BE2C (cell line): Measurements from ENCODE around the gene EPB41.
"Not testable (repeated sequence)": the region's sequence is repeated elsewhere in the genome, so short reads cannot be mapped to it uniquely, and the experiment has no call there.

Experiments used
- DNase-seq: peaks from one replicate; pipeline ENCODE4 v3.0.0-alpha.2; 2020
- H3K27me3 ChIP-seq: fragments of 250-450 bp; sonication (Bioruptor Pico); 2 replicates; pipeline ENCODE4 v1.5.1; 2020; ENCODE audit warnings: mild to moderate bottlenecking
- H3K36me3 ChIP-seq: fragments of 250-450 bp; sonication (Bioruptor Pico); 2 replicates; pipeline ENCODE4 v1.5.1; 2020; ENCODE audit warnings: mild to moderate bottlenecking
- H3K4me1 ChIP-seq: fragments of 250-450 bp; sonication (Bioruptor Pico); 2 replicates; pipeline ENCODE4 v1.5.1; 2020
- H3K4me3 ChIP-seq: 2 replicates; pipeline ENCODE4 v1.5.1; 2011; ENCODE audit warnings: low read depth, low read length
- H3K9me3 ChIP-seq: fragments of 250-450 bp; sonication (Bioruptor Pico); 2 replicates; pipeline ENCODE4 v1.5.1; 2020
- TF ChIP-seq, protein P1 (sequence below): IDR thresholded peaks from 2 replicates; pipeline ENCODE4 v1.5.1; 2012; ENCODE audit warnings: mild to moderate bottlenecking, low read depth, low read length

Gene EPB41

GRCh38 chr1:29125237-29125641 lies 210.9 kb downstream of the EPB41 start:
- H3K9me3 ChIP-seq, result no peaks in the 10 kb centered on the region
- H3K36me3 ChIP-seq, result no peaks in the 10 kb centered on the region
- no peak overlapping the region for H3K4me3 ChIP-seq
- H3K27me3 ChIP-seq, result peaks cover 24% of the 10 kb centered on the region
- H3K4me1 ChIP-seq, result no peaks in the 10 kb centered on the region
- DNase-seq, result no peak
- TF ChIP-seq, protein P1, sequence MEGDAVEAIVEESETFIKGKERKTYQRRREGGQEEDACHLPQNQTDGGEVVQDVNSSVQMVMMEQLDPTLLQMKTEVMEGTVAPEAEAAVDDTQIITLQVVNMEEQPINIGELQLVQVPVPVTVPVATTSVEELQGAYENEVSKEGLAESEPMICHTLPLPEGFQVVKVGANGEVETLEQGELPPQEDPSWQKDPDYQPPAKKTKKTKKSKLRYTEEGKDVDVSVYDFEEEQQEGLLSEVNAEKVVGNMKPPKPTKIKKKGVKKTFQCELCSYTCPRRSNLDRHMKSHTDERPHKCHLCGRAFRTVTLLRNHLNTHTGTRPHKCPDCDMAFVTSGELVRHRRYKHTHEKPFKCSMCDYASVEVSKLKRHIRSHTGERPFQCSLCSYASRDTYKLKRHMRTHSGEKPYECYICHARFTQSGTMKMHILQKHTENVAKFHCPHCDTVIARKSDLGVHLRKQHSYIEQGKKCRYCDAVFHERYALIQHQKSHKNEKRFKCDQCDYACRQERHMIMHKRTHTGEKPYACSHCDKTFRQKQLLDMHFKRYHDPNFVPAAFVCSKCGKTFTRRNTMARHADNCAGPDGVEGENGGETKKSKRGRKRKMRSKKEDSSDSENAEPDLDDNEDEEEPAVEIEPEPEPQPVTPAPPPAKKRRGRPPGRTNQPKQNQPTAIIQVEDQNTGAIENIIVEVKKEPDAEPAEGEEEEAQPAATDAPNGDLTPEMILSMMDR, result no peak

DNA sequence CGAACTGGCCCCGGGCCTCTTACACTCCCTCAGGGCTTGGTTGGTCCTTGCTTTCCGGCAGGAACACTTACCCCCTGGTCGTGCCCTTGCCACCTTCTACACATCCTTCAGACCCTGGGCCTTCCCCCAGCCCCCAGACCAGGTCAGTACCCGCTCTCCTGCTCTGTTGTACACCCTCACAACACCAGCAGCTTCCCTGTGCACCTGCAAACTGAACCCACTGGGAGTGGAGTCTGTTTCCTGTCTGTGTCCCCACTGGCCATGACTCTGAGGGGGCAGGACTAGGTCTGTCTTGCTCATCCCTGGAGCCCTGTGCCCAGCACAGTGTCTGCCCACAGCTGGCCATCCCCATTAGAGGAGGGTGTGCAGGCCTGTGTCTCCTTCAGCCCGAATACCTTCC lies 211.4 kb downstream of the EPB41 start:
- TF ChIP-seq, protein P1, result no peak
- H3K9me3 ChIP-seq, result no peaks in the 10 kb centered on the region
- no peaks in the 10 kb centered on the region for H3K36me3 ChIP-seq
- no peak overlapping the region for H3K4me3 ChIP-seq
- no peak for DNase-seq
- peaks cover 24% of the 10 kb centered on the region for H3K27me3 ChIP-seq
- no peaks in the 10 kb centered on the region for H3K4me1 ChIP-seq

GRCh38 chr1:29126198-29126597 lies 211.8 kb downstream of the EPB41 start:
- H3K27me3 ChIP-seq, result peaks cover 24% of the 10 kb centered on the region
- no peaks in the 10 kb centered on the region for H3K9me3 ChIP-seq
- H3K4me1 ChIP-seq, result no peaks in the 10 kb centered on the region
- no peak overlapping the region for H3K4me3 ChIP-seq
- TF ChIP-seq, protein P1, result no peak
- DNase-seq, result no peak
- no peaks in the 10 kb centered on the region for H3K36me3 ChIP-seq

DNA sequence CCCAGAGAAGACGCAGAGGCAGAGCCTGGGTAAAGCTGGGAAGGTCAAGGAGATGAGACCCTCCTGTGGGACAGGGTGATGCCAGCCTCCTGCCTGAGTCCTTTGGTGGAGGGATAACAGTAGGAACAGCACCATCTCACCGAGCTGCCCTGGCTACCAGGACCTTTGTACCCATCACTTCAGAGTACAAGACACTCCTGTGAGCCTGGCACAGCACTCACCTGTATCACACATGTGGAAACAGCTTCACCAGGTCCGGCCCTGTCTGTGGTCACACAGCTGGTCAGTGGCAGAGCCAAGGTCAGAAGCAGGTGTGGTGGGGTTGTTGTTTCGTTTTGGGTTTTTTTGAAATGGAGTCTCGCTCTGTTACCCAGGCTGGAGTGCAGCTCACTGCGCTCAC lies 214.4 kb downstream of the EPB41 start:
- 0 out of 2 replicates have a peak, but pooled peaks cover 4% of the 10 kb centered on the region for H3K27me3 ChIP-seq
- no peaks in the 10 kb centered on the region for H3K4me1 ChIP-seq
- H3K36me3 ChIP-seq, result no peaks in the 10 kb centered on the region
- H3K9me3 ChIP-seq, result no peaks in the 10 kb centered on the region
- TF ChIP-seq, protein P1, result no peak
- DNase-seq, result no peak
- H3K4me3 ChIP-seq, result no peak overlapping the region

DNA sequence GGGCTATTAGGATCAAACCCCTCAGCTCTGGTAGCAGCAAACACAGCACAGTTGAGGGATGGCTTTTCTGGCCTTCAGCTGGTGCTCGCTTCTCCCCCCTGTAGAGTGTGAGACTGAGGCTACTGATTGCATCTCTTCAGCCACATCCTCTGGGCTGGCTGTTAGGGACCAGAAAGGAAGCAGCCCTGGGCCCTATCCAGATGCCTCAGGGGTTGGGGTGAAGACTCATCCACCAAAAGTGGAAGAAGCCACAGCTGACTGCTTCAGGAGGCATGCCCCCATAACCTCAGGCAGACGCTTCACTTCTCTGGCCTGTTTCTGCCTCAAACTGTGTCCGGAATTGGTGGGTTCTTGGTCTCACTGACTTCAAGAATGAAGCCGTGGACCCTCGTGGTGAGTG lies 215.5 kb downstream of the EPB41 start:
- TF ChIP-seq, protein P1, result no peak
- no peak overlapping the region for H3K4me3 ChIP-seq
- no peaks in the 10 kb centered on the region for H3K36me3 ChIP-seq
- no peaks in the 10 kb centered on the region for H3K9me3 ChIP-seq
- DNase-seq, result no peak
- H3K27me3 ChIP-seq, result no peaks in the 10 kb centered on the region
- no peaks in the 10 kb centered on the region for H3K4me1 ChIP-seq

- H3K36me3 ChIP-seq, H3K9me3 ChIP-seq, H3K27me3 ChIP-seq, H3K4me1 ChIP-seq, DNase-seq, H3K4me3 ChIP-seq: not testable (repeated sequence)
Observed at GRCh38 chr1:29131056-29131455, 216.7 kb downstream of the EPB41 start.
